LNCaP clone FGC (cell line): ENCODE data around the gene NMNAT1.
A peak's percentile ranks its signal among the peaks of the same experiment; 100 is the strongest.
"Not testable (repeated sequence)": the region's sequence is repeated elsewhere in the genome, so short reads cannot be mapped to it uniquely, and the experiment has no call there.

ENCODE experiments used
- DNase-seq: peaks from one replicate; pipeline ENCODE4 v3.0.0-alpha.2; 2011; ENCODE audit warnings: low read depth
- H3K4me3 ChIP-seq: 2 replicates; pipeline ENCODE4 v1.5.1; 2011; ENCODE audit warnings: mild to moderate bottlenecking, low read depth, low read length, control low read depth
- CTCF ChIP-seq: IDR thresholded peaks from 2 replicates; pipeline ENCODE4 v1.5.1; 2012; ENCODE audit warnings: mild to moderate bottlenecking; ENCODE audit not compliant: control insufficient read depth, insufficient read depth; ENCODE audit errors: extremely low read depth

Gene NMNAT1

GRCh38 chr1:9990944-9991343, 47.7 kb downstream of the NMNAT1 start:
- no peak overlapping the region for H3K4me3 ChIP-seq
- no peak for TF ChIP-seq CTCF
- DNase-seq: no peak

- DNase-seq: no peak
- no peak for TF ChIP-seq CTCF
- H3K4me3 ChIP-seq: no peak overlapping the region
Measured at GRCh38 chr1:9992910-9993309, 49.6 kb downstream of the NMNAT1 start.

- no peak overlapping the region for H3K4me3 ChIP-seq
- DNase-seq: no peak
- TF ChIP-seq CTCF: no peak
Measured at GRCh38 chr1:9993561-9994075, 50.3 kb downstream of the NMNAT1 start.

GRCh38 chr1:9996624-9997582, 53.6 kb downstream of the NMNAT1 start, which contains the start of gene RBP7:
RBP7 (plus strand) TSS chr1:9997228; CDS start chr1:9997259, 31 bp downstream.
- peak within 1 kb of the TSS; percentile 38 for H3K4me3 ChIP-seq
- TF ChIP-seq CTCF: no peak

GRCh38 chr1:10001016-10001665, 57.9 kb downstream of the NMNAT1 start:
- no peak for TF ChIP-seq CTCF
- no peak overlapping the region for H3K4me3 ChIP-seq
- DNase-seq: no peak

More at GRCh38 chr1:9996624-9997582, 53.6 kb downstream of the NMNAT1 start, which contains the start of gene RBP7:
- DNase-seq: no peak

- DNase-seq: not testable (repeated sequence)
Measured at GRCh38 chr1:10005248-10005647, 62.0 kb downstream of the NMNAT1 start.

GRCh38 chr1:10007169-10007568, 63.9 kb downstream of the NMNAT1 start:
- no peak overlapping the region for H3K4me3 ChIP-seq
- peak; percentile 63 for DNase-seq
- TF ChIP-seq CTCF: no peak

More at GRCh38 chr1:10005248-10005647, 62.0 kb downstream of the NMNAT1 start:
- not testable (repeated sequence) for H3K4me3 ChIP-seq
